Urothelium cell line (cell line): Measurements from ENCODE around the gene DEDD2.

ENCODE experiments used
- DNase-seq: peaks from one replicate; pipeline ENCODE4 v3.0.0; 2011; ENCODE audit warnings: low spot score, mixed read lengths
- FAIRE-seq: peaks from 2 replicates; lab custom pipeline; 2011; peaks lifted over from hg19 to GRCh38; lab: Jason Lieb, UNC

The DEDD2 gene

DNA sequence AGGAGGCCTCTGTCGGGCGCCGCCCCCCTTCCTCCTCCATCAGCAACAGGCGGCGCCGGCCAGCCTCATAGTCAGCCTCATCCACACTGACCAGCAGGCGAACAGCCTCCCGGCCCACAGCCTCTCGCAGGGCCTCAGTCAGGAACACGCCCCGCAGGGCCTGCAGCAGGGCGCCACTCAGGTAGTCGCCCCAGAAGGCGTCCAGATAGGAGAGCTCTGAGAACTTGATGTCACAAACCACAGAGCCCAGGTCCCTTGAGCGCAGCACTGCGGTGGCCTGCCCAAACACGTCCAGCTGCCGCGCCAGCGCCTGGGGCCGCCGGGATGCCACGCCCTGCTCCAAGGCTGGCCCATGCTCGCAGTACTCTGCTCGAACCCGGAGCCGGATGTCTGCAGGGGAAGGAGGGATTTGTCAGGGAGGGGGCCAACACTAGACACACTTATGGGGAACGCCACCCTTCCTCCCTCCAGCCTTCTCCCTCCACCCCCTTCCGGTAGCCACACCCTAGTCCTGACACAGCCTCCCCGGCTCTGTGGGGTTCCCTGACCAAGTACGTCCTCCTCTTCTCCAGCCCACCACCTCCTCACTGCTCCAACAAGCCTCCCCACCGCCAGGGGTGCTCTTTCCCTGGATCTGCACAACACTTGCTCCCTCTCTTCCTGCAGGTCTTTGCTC lies 17.9 kb downstream of the DEDD2 start:
- no peak for DNase-seq
- no peak for FAIRE-seq

DNA sequence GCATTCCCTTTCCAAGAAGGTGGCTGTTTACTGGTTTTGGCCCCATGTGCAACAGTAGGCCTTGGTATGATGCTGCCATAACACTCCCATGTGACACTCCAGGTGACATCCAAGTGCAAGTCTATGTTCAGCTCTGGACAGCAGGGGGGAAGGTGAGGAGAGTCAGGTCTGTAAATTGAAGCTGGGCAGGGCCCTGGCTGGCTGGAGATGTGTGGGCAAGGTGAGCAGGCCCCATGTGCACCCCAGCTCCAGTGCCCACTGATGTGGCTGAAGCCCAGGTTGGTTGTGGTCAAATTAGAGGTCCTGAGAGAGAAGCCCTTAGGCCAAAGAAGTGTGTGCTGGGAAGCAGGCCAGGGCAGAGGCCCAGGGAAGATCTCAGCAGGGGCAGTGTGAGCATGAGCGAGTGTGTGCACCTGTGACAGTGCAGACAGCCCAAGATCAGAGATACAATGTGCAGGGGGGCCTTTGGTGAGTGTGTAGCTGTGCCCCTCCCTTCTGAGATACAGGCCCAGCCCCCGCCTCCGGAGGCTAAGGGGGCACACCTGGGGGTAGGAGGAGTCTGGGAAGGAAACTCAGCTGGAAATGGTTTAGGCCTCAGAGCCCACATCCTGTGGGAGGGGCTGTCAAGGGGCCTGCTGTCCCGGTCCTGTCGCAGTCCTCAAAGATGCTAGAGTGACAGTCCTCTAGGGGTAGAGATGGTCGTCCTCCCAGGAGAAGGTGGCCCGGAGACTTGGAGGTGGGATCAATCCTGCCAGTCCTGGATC lies 18.6 kb downstream of the DEDD2 start:
- DNase-seq (no peak), FAIRE-seq (no peak)

DNA sequence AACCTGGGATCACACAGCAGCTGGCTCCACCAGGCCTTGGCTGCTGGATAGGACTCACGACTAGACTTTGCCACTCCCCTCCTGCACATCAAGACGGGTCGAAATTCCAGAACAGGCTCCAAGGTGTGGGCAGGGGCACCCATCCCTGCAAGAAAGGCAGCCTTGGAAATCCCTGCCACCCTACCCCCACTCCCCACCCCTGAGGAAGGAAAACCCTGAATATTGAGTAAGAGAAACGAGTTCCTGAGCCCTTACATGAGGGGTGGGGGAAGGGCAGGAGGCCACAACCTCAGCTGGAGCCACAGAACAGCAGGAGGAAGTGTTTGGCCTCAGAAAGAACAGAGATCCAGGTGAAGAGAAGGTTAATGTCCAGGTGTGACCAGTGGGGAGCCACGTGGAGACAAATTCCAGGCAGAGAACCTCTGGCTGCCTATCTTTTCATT lies 20.1 kb downstream of the DEDD2 start:
- no peak for DNase-seq
- no peak for FAIRE-seq

DNA sequence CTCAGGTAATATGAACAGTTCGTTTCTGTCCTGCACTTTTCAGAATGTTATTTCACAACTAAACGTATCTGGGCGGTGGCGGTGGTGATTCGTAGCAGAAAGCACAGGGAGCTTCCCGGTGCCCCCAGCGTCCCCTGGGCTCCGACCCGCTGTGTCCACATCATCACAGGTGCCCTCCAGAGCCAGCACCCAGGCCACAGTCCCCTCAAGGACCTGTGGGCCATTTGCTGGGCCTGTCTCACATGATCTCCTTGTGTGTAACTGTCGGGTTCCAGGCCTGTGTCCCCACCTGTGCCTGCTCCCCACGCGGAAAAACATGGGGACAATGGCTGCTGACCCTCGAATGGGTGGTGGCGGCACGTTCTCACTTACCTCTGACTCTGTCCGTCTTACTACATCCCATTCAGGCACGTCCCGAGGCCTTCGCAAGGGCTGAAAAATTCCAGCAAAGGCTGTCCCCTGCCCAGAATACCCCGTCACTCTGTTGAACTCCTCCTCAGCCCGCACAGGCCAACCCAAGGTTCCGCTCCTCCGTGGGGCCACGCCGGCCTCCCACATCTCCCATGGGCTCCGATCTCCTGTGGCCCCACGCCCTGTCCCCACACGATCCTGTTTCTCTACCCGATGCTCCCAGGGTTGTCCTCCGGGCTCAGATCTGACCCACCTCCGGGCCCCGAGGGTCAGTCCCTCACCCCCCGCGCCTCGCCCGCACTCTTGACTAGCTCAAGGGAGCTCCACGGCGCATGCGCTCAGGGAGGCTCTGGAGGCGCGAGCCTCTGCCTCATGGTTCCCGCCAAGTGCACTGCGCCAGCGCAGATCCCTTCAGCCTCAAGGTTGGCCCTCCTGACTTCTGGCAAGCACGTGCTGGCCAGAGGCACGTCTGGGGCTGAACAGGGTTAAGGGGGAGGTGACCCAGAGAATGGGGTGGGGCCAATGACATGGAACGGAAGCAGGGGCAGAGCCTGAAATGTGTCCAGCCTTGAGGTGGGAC lies 21.2 kb downstream of the DEDD2 start:
- FAIRE-seq (no peak), DNase-seq (no peak)

DNA sequence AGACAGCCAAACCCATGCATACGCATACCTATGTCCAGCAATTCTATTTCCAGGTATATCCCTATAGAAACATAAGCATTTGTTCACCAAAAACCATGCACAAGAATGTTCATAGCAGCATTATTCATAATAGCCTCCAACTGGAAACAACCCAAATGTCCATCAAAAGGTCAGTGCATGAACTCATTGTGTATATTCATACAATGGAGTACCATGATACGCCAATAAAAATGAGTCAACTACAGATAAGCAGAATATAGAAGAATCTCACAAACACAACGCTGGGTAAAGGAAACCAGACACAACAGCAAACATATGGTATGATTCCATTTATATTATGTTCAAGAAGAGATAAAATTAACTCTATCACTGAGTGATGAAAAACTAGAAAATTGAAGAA lies 23.8 kb downstream of the DEDD2 start:
- no peak for FAIRE-seq
- no peak for DNase-seq

- FAIRE-seq: no peak
- no peak for DNase-seq
Observed at GRCh38 chr19:42193294-42193693, 24.2 kb downstream of the DEDD2 start.

GRCh38 chr19:42191855-42192254 lies 25.6 kb downstream of the DEDD2 start:
- DNase-seq: peak; percentile 52
- FAIRE-seq: no peak

DNA sequence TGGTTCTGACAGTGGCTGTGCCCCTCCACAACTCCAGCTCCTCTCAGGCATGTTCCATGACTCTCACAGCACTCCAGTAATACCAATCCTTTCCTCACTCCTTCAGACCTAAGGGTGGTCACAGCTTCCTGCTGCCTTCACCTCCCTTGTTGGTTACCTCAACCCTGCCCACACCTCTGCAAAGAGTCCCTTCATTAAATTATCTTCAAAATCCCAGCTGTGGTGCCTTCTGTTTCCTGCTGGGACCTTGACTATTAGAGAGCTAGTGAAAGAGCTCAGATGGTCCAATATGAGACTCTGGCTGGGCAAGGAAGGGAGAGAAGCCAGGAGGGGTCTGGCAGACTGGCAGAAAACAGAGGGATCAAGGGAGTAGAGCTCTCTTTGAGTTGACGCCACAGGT lies 26.1 kb downstream of the DEDD2 start:
- no peak for FAIRE-seq
- no peak for DNase-seq

- DNase-seq (no peak), FAIRE-seq (no peak)
Observed at GRCh38 chr19:42189133-42189532, 28.3 kb downstream of the DEDD2 start.

- DNase-seq (no peak), FAIRE-seq (no peak)
Observed at GRCh38 chr19:42188665-42189064, 28.8 kb downstream of the DEDD2 start.

GRCh38 chr19:42185277-42185676 lies 32.2 kb downstream of the DEDD2 start:
- FAIRE-seq: no peak
- no peak for DNase-seq

- DNase-seq (peak; percentile 77), FAIRE-seq (peak; percentile 17)
Observed at GRCh38 chr19:42184401-42184861, 33.0 kb downstream of the DEDD2 start.

DNA sequence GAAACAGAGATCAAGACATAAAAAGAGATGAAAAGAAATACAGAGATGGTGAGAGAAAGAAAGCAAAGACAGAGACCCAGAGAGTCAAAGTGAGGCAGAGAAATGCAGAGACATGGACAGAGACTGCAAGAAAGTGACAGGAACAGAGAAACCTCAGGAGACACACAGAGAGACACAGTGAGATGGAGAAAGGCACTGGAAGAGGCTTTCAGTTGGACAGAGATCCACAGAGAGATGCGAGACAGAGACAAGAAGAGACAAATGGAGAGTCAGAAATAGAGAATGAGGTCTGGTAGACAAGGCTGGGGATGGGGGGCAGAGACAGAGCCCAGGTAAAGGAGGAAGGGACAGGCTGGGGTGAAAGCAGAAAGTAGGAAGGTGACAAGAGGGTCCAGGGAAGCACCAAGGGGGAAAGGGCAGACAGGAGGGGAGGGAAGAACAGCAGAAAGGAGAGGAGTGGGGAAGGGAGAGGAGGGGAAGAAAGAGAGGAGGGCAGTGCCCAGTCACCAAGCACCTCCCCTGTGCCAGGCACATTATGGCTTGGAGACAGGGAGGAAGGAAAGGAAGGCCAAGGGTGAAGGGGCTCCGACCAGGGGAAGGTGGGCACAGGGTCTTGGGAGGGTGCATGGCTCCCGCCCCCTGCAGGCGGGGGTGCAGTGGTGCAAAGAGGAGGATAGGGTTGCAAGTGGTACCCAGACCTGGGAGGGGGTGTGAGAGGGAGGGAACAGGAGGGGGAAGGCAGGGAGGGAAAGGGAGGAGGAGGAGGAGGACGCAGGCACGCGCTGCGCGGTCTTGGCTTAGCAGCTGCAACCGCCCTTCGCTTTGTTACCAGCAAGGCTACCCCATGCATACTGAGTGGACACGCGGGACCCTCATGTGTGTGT lies 38.4 kb downstream of the DEDD2 start:
- DNase-seq (no peak), FAIRE-seq (no peak)

DNA sequence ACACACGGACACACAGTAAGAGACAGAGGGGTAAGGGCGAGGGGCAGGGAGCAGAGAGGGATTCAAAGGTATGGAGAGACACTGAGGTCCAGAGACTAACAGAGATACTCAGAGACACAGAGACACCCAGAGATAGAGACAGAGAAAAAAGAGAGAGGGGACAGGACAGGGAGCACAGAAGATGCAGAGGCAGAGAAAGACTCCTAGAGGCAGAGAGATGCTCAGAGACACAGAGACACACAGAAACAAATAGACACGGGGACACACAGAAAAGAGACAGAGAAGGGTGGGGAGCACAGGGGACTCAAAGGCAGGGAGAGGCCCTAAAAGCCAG lies 39.8 kb downstream of the DEDD2 start:
- no peak for DNase-seq
- no peak for FAIRE-seq

DNA sequence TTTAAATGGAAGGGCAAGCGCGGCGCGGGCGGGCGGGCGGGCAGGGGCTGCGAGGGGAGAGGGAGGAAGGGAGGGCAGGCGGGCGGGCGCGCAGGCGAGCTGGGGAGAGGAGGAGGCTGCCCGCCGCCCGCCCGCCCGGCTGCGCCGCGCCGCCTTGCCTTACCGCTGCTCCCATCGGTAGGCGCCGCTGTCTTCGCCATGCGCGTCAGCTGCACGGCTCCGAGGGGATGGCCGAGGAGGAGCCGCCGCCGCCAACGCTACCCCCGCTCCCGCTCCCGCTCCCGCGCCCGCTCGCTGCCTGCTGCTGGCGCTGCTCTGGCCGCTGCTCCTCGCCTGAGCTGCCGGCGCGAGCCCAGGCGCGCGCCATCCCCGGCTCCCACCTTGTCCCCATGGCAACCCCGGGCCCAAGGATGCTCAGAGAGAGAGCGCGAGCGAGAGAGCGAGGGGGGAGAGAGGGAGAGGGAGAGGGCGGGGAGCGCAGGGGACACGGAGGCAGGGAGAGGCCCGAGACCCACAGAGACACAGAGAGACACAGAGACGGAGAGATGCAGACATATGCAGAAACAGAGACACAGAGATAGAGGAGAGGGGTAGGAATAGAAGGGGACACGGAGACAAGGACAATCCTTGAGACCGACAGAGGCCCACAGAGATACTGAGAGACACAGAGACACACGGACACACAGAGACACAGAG lies 40.3 kb downstream of the DEDD2 start:
- no peak for FAIRE-seq
- DNase-seq: peak; percentile 87

- no peak for FAIRE-seq
Observed at GRCh38 chr19:42176649-42176989, 40.9 kb downstream of the DEDD2 start.

DNA sequence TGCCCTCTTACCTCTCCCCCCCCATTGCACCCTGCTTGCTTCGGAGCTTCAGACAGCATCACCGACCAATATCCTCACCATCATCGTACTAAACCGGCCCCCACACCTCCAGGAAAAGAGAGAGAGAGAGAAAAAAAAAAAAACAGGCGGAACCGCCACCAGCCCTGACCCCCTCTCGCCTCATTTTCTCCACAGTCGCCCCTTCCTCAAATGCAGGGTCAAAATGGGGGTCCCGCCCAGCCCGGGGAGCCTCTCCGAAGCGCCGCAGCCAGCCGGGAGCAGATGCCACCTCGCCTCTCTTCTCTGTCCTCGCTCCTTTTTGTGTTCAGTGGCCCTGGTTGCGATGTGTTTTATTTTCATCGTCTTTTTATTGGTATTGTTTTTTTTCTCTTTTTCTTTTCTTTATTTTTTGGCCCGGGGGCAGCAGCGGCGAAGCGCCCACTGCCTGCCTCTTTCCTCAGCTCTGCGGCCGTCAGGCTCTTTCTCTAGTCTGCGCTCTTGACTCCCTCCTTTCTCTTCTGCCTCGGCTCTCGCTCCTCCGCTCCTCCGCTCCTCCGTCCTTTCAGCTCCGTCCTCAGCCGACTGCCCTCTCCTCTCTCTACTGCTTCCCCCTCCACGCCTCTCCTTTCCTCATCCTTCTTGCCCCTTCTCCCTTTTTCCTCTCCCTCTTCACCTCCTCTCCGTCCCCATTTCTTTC lies 41.4 kb downstream of the DEDD2 start:
- DNase-seq (peak; percentile 36), FAIRE-seq (no peak)

More at GRCh38 chr19:42176649-42176989, 40.9 kb downstream of the DEDD2 start:
- DNase-seq: no peak

DNA sequence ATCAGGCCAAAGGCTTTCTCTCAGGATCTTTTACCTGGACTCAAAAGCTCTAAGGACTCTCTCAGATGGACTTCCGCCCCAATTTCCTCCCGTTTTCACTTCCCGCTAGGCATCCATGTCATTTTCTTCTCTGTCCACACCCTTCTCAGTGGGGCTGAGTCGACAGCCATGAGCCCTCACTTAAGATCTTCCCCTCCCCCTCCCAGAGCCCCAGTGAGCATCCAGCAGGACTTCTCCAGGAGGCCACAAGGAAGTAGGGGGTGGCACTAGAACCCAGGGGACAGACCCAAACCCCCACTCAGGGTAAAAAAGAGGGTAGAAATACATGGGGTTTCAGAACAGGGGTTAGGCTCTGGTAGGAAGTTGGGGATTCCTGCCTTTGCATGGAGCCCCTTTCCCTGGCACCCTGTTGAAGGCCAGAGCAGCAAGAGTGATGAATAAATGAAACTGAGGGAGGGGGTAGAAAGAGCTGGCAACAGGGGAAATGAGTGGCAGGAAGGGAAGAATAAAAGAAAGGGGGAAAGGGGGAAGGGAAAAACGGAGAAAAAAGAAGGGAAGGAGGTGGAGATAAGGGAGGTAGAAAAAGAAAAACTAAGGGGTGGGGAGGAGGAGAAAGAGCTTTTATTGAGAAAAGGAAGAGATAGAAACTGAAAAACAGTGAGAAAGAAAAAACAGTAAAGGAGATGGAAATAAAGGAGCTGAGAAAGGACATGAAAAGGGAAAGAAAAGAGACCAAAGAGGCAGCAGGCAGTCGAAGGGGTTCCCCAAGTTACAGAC lies 42.3 kb downstream of the DEDD2 start:
- FAIRE-seq: no peak

More for the DNA sequence above, 42.3 kb downstream of the DEDD2 start:
- no peak for DNase-seq
